ENCODE results near the gene C1orf174. TPM values are rescaled to one million over a fixed set of nuclear protein-coding genes. Genes with fewer than 3 reads are reported as not detected.

C1orf174 gene
- total RNA-seq, 2 experiments from 2014 or later = 29.4 to 31.1 TPM

DNA sequence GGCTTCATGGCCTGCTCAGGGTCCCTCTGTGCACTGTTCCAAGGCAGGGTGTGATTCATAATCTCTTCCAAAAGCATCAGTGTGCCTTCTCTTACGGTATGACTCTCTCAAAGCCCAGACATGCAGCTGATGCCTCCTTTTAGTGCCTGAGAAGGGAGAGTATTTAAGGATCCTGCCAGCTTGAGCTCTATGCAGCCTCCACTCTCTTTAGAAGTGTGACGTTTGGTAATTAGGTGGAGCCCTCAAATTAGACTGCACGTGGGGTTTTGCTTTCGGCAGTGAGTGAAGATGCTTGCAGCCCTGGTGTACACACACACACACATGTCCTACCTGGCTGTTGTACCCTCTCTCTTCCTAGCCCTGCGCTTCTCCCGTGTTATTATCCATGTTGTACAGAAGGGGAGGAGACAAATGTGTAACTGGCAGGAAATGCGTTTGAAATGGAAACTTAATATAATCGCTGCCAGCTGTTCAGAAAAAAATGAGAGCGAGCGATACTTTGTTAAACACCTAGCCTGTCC lies 2.6 kb upstream of the C1orf174 start:
- peak overlapping the region; percentile 98 for H3K27ac Mint-ChIP-seq
- ChIA-PET POLR2A (interaction anchor here (0.6 kb wide), 1 partner anchor 45 kb away, joined by 4 read pairs; no protein-coding TSS in a partner anchor), CTCF (interaction anchor here (1.3 kb wide), 2 partner anchors 44 to 103 kb away, joined by 3 read pairs; no protein-coding TSS in a partner anchor)
- H3K4me3 Mint-ChIP-seq = peak overlapping the region; percentile 90
- H3K36me3 Mint-ChIP-seq (ENCODE audit: low read depth) = peaks cover 11% of the 10 kb centered on the region
- H3K4me1 Mint-ChIP-seq = peaks cover 57% of the 10 kb centered on the region
- peak; percentile 39 for DNase-seq
- peaks cover 9% of the 10 kb centered on the region for H3K9me3 Mint-ChIP-seq
- H3K27me3 Mint-ChIP-seq = no peaks in the 10 kb centered on the region

DNA sequence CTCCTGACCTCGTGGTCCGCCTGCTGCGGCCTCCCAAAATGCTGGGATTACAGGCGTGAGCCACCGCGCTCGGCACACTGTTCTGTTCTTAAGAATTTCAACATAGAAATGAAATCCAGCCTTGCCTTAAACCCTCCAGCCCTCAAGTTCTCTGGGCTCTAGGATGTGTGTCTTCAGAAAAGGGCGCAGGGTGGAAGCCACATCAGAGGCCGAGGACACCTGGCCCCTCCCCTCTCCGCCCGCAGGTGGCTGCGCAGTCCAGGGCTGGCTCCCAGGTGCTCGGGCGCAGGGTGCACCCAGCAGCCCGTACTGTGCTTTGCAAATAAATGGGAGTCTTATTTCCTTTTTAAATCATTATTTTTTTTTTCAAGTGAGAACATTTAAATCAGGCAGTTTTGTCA lies 2.0 kb upstream of the C1orf174 start:
- H3K36me3 Mint-ChIP-seq (ENCODE audit: low read depth) = peaks cover 14% of the 10 kb centered on the region

DNA sequence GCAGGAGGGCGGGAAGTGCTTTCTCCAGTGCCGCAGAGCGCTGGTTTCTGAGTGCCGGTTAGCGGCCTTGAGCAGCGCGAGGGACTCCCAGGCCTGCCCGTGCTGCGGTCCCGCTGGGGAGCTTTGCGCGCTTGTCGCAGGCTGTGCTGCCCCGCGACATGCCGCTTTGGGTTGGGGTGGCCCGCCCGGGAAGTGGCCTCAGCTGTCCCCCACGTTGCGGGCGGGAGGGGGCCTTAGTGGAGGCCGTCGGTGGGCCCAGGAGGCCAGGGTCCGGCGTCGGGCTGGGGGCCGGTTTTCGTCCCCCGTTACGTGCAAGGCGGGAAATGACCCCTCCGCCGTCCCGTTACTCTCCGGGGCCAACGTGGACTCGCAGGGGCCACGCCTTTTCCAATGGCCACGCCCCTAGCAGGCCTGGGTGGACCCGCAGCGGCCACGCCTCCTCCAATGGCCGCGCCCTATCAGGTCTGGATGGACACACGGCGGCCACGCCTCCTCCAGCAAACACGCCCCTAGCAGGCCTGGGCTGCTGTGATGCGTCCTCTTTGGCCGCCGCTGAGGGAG lies 977 bp upstream of the C1orf174 start:
- Mint-ChIP-seq H3K4me1 (peaks cover 59% of the 10 kb centered on the region), H3K27ac (peak overlapping the region; percentile 98), H3K27me3 (no peaks in the 10 kb centered on the region), H3K36me3 (ENCODE audit: low read depth) (peaks cover 21% of the 10 kb centered on the region), H3K4me3 (peak overlapping the region; percentile 90), H3K9me3 (peaks cover 14% of the 10 kb centered on the region)
- DNase-seq = peak; percentile 80
- POLR2A ChIA-PET = no interaction called here
- CTCF ChIA-PET = no interaction called here

More for the DNA sequence above, 2.0 kb upstream of the C1orf174 start:
- peak overlapping the region; percentile 98 for H3K27ac Mint-ChIP-seq
- ChIA-PET CTCF (interaction anchor here (1.3 kb wide), 1 partner anchor 103 kb away, joined by 3 read pairs; no protein-coding TSS in a partner anchor), POLR2A (no interaction called here)
- no peaks in the 10 kb centered on the region for H3K27me3 Mint-ChIP-seq
- H3K9me3 Mint-ChIP-seq = peaks cover 12% of the 10 kb centered on the region
- peak; percentile 57 for DNase-seq
- H3K4me3 Mint-ChIP-seq = peak overlapping the region; percentile 90
- peaks cover 58% of the 10 kb centered on the region for H3K4me1 Mint-ChIP-seq

DNA sequence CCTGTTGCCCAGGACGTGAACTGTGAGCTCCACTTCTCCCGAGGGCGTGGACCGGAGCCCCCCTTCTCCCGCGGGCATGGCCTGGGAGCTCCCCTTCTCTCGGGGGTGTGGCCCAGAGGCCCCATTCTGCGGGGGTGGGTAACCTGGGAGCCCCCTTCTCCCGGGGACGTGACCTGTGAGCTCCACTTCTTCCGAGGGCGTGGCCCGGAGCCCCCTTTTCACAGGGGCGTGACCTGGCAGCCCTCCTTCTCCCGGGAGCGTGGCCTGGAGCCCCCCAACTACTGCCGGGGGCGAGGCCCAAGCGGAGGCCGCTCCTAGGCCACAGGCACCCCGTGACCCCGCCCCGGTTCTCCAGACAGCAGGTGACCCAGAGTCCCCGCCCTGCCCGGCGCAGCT lies 320 bp downstream of the C1orf174 start:
- POLR2A ChIA-PET = no interaction called here
- DNase-seq = no peak
- peak overlapping the region; percentile 90 for H3K4me3 Mint-ChIP-seq
- peaks cover 21% of the 10 kb centered on the region for H3K36me3 Mint-ChIP-seq (ENCODE audit: low read depth)
- H3K4me1 Mint-ChIP-seq = peaks cover 54% of the 10 kb centered on the region
- H3K27me3 Mint-ChIP-seq = no peaks in the 10 kb centered on the region
- H3K9me3 Mint-ChIP-seq = peaks cover 14% of the 10 kb centered on the region
- peak overlapping the region; percentile 98 for H3K27ac Mint-ChIP-seq
- CTCF ChIA-PET = interaction anchor here (1.0 to 1.2 kb wide), 4 partner anchors 12 to 44 kb away, joined by 3 to 5 read pairs (median 3); no protein-coding TSS in a partner anchor

DNA sequence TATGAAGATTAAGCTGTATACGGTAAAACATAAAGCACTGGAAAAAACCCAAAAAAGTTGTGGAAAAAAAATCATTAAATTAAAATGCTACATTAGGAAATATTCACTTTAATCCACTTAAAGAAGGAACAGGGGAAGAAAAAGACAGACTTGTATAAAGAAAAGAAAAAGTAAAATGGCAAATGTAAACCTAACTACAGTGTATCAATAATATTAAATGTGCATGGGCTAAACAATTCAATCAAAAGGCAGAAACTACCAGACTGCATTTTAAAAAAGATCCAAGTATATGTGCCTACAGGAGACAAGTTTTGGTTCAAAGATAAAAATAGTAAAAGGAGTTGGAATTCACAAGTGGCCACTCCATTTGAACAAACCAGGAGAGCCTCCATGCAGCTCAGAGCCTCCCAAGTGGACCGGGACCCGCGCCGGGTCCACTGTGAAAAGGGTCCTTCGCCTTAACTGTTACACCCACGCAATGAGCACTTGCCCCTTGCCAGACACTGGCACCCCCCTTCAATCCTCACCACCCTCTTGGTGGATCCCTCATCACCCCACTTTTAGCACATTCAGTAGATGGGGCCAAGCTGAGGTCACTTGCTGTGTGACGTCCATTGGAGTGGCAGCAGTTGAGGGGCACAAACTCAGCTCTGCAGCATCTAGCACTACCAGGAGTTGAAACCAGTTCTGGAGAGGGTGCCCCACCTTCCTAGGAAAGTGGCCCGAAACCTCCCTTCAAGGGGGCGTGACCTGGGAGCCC lies 898 bp downstream of the C1orf174 start:
- peak overlapping the region; percentile 98 for H3K27ac Mint-ChIP-seq
- H3K4me3 Mint-ChIP-seq = peak overlapping the region; percentile 90
- ChIA-PET POLR2A (no interaction called here), CTCF (interaction anchor here (1.0 to 1.2 kb wide), 5 partner anchors 12 to 44 kb away, joined by 3 to 5 read pairs (median 3); no protein-coding TSS in a partner anchor)
- peaks cover 54% of the 10 kb centered on the region for H3K4me1 Mint-ChIP-seq
- H3K36me3 Mint-ChIP-seq (ENCODE audit: low read depth) = peaks cover 21% of the 10 kb centered on the region
- peak; percentile 15 for DNase-seq
- no peaks in the 10 kb centered on the region for H3K27me3 Mint-ChIP-seq
- peaks cover 14% of the 10 kb centered on the region for H3K9me3 Mint-ChIP-seq

DNA sequence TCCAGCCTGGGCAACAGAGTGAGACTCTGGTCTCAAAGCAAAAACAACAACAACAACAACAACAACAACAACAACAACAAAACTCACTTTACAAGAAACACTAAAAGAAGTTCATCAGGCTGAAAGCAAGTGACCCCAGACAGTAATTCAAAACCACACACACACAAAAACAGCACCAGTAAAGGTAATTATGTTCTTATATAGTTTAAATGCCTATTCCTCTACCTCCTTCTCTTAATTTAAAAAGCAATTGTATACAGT lies 1.7 kb downstream of the C1orf174 start:
- POLR2A ChIA-PET = no interaction called here
- Mint-ChIP-seq H3K27ac (peak overlapping the region; percentile 2), H3K36me3 (ENCODE audit: low read depth) (peaks cover 21% of the 10 kb centered on the region), H3K4me3 (peak overlapping the region; percentile 90), H3K27me3 (no peaks in the 10 kb centered on the region), H3K9me3 (peaks cover 14% of the 10 kb centered on the region), H3K4me1 (peaks cover 48% of the 10 kb centered on the region)
- CTCF ChIA-PET = interaction anchor here (1.1 kb wide), 1 partner anchor 13 kb away, joined by 3 read pairs; no protein-coding TSS in a partner anchor
- DNase-seq = no peak

DNA sequence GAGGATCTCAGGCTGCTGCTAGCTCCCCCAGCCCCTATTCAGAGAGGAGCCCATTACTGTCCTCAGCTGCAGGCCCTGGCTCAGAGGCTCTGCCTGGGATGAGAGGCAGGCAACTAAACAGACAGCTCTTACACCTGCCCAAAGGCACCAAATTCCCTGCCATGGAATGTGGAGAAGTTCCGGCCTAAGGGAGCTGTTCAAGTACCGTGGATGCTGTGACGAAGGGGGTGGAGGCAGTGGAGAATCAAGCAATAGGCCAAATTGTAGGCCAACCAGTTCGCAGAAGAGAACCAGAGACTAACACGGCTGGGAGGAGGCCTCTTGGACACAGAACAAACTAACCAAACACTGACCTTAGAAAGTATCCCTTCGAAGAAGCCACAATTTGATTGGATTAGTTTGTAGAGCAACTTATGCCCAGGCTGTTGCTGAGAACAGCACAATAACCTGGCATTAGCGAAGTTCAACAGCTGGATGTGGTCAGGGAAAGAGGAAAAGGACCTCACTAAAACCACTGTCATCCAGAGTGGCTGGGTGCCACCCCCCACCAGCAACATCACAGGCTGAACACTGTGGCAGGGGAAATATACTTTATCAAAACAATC lies 3.6 kb downstream of the C1orf174 start:
- H3K27ac Mint-ChIP-seq = no peak overlapping the region
- H3K9me3 Mint-ChIP-seq = peaks cover 14% of the 10 kb centered on the region
- peaks cover 21% of the 10 kb centered on the region for H3K36me3 Mint-ChIP-seq (ENCODE audit: low read depth)
- H3K27me3 Mint-ChIP-seq = no peaks in the 10 kb centered on the region
- DNase-seq = no peak
- peaks cover 35% of the 10 kb centered on the region for H3K4me1 Mint-ChIP-seq
- CTCF ChIA-PET = interaction anchor here (1.5 kb wide), 1 partner anchor 100 kb away, joined by 4 read pairs; the partner anchor contains the start of gene LRRC47
- POLR2A ChIA-PET = no interaction called here
- H3K4me3 Mint-ChIP-seq = no peak overlapping the region

DNA sequence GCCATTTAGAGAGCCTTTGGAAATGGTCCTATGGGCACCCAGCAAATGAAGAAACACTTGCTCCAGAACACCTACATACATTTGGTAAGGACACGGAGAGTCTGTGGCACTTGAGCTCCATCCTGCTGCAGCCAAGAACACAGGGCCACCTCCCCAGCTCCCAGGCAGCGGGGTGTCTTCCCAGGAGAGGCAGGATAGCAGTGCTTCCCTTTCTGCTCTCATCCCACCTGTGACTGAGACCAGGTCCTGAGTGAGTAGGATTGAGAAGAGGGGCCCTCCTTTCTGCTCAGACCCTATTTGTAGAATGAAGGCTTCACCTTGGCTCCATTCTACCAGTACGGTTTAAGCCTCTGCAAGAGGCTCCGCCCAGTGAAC lies 4.1 kb downstream of the C1orf174 start:
- DNase-seq = no peak
- ChIA-PET POLR2A (no interaction called here), CTCF (interaction anchor here (1.5 kb wide), 1 partner anchor 99 kb away, joined by 4 read pairs; the partner anchor contains the start of gene LRRC47)
- Mint-ChIP-seq H3K9me3 (peaks cover 14% of the 10 kb centered on the region), H3K27me3 (no peaks in the 10 kb centered on the region), H3K4me1 (peaks cover 40% of the 10 kb centered on the region), H3K36me3 (ENCODE audit: low read depth) (peaks cover 22% of the 10 kb centered on the region), H3K27ac (no peak overlapping the region), H3K4me3 (no peak overlapping the region)

DNA sequence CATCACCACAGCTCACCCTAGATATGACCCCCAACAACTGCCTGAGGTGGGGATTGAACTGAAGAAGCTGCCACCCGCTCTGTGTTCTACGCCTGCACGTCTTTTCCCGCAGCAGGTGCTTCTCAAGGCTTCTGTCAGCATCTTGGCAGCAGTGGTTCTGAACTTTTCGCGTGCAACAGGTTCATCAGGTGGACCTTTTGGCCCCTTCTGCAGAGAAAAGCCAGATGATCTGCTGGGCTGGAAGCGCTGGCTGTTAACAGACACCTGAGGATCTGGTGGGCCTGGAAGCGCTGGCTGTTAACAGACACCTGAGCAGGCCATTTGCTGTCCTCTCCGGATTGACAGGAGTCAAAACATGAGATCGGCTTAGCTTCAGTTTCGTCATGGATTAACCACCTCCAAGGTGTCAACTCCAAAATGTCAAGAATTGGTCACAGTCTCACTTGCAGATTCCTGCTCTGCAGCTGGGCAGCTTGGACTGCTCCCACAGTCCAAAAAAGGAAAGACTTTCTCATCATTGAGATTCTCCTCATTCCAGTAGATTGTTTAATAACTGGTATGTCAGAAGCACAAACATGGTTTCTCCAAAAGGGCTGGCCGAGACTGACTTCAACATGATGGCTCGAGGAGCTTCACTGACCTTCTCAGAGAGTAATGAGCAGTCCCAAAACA lies 4.7 kb downstream of the C1orf174 start:
- Mint-ChIP-seq H3K4me3 (no peak overlapping the region), H3K27me3 (no peaks in the 10 kb centered on the region), H3K9me3 (peaks cover 14% of the 10 kb centered on the region), H3K4me1 (peaks cover 45% of the 10 kb centered on the region), H3K27ac (no peak overlapping the region), H3K36me3 (ENCODE audit: low read depth) (peaks cover 27% of the 10 kb centered on the region)
- DNase-seq = no peak
- ChIA-PET CTCF (interaction anchor here (1.5 kb wide), 1 partner anchor 99 kb away, joined by 4 read pairs; the partner anchor contains the start of gene LRRC47), POLR2A (no interaction called here)

DNA sequence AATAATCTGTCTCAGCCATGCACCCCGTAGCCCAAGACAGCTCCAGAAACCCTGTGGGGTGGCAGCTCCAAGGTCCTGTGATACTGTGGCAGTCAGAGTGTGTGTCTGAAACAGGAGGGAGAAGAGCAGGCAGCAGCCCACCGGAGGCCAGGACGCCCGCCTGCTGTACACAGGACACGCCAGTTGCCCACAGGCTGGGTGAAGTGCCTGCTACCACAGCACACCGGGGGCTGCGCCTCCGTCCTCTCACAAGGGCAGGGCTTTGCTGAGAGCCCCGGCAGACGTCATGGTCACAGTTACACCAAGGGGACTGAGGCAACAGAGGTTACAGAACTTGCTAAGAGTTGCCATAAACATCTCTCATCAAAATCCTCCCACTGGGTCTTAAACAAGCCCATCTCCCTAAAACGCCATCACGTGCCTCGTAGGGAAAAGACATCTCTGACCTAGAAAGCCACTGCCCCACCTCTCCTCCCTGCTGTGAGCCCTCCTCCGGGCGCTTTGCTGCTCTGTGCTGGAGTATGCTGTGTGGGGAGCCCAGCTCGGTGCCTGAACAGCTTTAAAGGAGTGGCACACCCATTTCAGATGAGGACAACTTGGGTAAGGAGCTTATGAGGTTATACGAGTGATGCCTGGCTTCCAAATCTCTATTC lies 5.3 kb downstream of the C1orf174 start:
- no peak for DNase-seq
- H3K27me3 Mint-ChIP-seq = no peaks in the 10 kb centered on the region
- ChIA-PET CTCF (interaction anchor here (0.7 kb wide), 1 partner anchor 59 kb away, joined by 3 read pairs; no protein-coding TSS in a partner anchor), POLR2A (no interaction called here)
- no peak overlapping the region for H3K4me3 Mint-ChIP-seq
- peaks cover 52% of the 10 kb centered on the region for H3K4me1 Mint-ChIP-seq
- H3K27ac Mint-ChIP-seq = no peak overlapping the region
- H3K9me3 Mint-ChIP-seq = peaks cover 14% of the 10 kb centered on the region
- peaks cover 34% of the 10 kb centered on the region for H3K36me3 Mint-ChIP-seq (ENCODE audit: low read depth)

DNA sequence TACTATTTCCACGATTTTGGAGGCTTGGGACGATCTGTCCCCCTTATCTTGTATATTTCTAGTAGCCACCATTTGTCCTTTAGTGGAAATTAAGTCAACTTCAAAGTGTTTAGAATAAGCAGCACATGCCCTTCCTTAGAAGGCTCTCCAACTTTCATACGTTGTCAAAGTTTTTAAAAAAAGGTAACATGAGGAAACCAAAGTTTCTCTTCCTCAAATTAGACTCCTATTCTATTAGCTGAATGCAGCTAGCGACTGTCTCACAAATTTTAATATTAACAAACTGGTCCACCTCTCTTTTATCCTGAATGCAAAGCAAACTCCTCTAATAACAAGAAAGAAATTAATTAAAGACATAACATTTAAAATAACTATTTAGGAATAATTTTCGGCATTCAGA lies 6.9 kb downstream of the C1orf174 start:
- no peak overlapping the region for H3K27ac Mint-ChIP-seq
- no peaks in the 10 kb centered on the region for H3K27me3 Mint-ChIP-seq
- H3K36me3 Mint-ChIP-seq (ENCODE audit: low read depth) = peaks cover 37% of the 10 kb centered on the region
- peaks cover 10% of the 10 kb centered on the region for H3K9me3 Mint-ChIP-seq
- peaks cover 41% of the 10 kb centered on the region for H3K4me1 Mint-ChIP-seq
- ChIA-PET CTCF (no interaction called here), POLR2A (no interaction called here)
- DNase-seq = no peak
- H3K4me3 Mint-ChIP-seq = no peak overlapping the region

DNA sequence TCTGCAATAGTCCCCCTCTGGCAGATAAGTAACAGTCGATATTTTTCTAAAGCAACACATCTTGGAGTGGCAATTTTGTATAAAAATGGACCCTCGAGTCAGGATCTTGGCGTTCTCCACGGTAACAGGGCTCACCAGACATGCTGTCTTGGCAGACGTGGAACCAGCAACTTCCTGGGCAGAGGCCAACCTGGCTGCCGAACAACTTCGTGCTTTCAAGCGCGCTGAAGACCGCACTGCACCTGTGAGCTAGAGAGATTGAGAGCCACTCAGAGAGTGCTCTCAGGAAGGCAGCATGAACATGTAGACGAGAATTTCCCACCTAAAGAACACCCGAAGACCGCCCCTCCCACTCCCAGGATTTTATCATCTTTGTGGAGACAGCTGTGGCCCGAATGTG lies 7.3 kb downstream of the C1orf174 start:
- Mint-ChIP-seq H3K27me3 (no peaks in the 10 kb centered on the region), H3K4me3 (no peak overlapping the region), H3K4me1 (peaks cover 37% of the 10 kb centered on the region), H3K9me3 (peaks cover 5% of the 10 kb centered on the region), H3K36me3 (ENCODE audit: low read depth) (peaks cover 37% of the 10 kb centered on the region), H3K27ac (no peak overlapping the region)
- POLR2A ChIA-PET = no interaction called here
- CTCF ChIA-PET = no interaction called here
- no peak for DNase-seq
